SIG-M5 treated with dmso at 0.1 percent for 504 hours (cell line): Measurements from ENCODE around the gene ZNF474.

Experiments used
- DNase-seq: peaks from one replicate; lab custom pipeline; 2025; ENCODE audit not compliant: unreplicated experiment; lab: John Stamatoyannopoulos, UW

ZNF474 gene

GRCh38 chr5:122153230-122153629, 23.9 kb downstream of the ZNF474 start:
- no peak for DNase-seq

GRCh38 chr5:122153774-122154173, 24.4 kb downstream of the ZNF474 start:
- DNase-seq = no peak

- DNase-seq = no peak
Measured at GRCh38 chr5:122154491-122154890, 25.1 kb downstream of the ZNF474 start.

- no peak for DNase-seq
Measured at GRCh38 chr5:122154910-122155309, 25.6 kb downstream of the ZNF474 start.

- no peak for DNase-seq
Measured at GRCh38 chr5:122155546-122155945, 26.2 kb downstream of the ZNF474 start.

GRCh38 chr5:122156724-122157325, 27.5 kb downstream of the ZNF474 start:
- DNase-seq = peak; percentile 14

- DNase-seq = no peak
Measured at GRCh38 chr5:122162100-122162638, 32.8 kb downstream of the ZNF474 start.

GRCh38 chr5:122163121-122164069, 34.0 kb downstream of the ZNF474 start:
- DNase-seq = no peak

GRCh38 chr5:122164070-122164435, 34.7 kb downstream of the ZNF474 start:
- DNase-seq = no peak

- DNase-seq = no peak
Measured at GRCh38 chr5:122164831-122165558, 35.6 kb downstream of the ZNF474 start.

- no peak for DNase-seq
Measured at GRCh38 chr5:122165559-122166078, 36.3 kb downstream of the ZNF474 start.

GRCh38 chr5:122169350-122170103, 40.2 kb downstream of the ZNF474 start:
- DNase-seq = no peak

GRCh38 chr5:122170620-122171019, 41.3 kb downstream of the ZNF474 start:
- no peak for DNase-seq

- no peak for DNase-seq
Measured at GRCh38 chr5:122172207-122172606, 42.9 kb downstream of the ZNF474 start.

- DNase-seq = no peak
Measured at GRCh38 chr5:122173474-122174415, 44.4 kb downstream of the ZNF474 start.

GRCh38 chr5:122175091-122175490, 45.7 kb downstream of the ZNF474 start:
- DNase-seq = no peak

- no peak for DNase-seq
Measured at GRCh38 chr5:122175852-122176251, 46.5 kb downstream of the ZNF474 start.

GRCh38 chr5:122177161-122177560, 47.8 kb downstream of the ZNF474 start:
- no peak for DNase-seq

GRCh38 chr5:122179701-122180100, 50.4 kb downstream of the ZNF474 start:
- DNase-seq = no peak
